Loucy (cell line): ENCODE results near the gene MEFV.
"Not testable (repeated sequence)": the region's sequence is repeated elsewhere in the genome, so short reads cannot be mapped to it uniquely, and the experiment has no call there.

Experiments used
- H2AFZ ChIP-seq: fragments of 200-600 bp; sonication (generic); 2 replicates; pipeline ENCODE4 v1.6.0; 2016; ENCODE audit warnings: antibody characterized with exemption, mild to moderate bottlenecking, low read length, moderate library complexity
- H3F3A ChIP-seq: fragments of 200-600 bp; 2 replicates; pipeline ENCODE4 v1.6.0; 2016; ENCODE audit warnings: antibody characterized with exemption, low read depth, mild to moderate bottlenecking
- H3K27me3 ChIP-seq: fragments of 200-600 bp; sonication (generic); 2 replicates; pipeline ENCODE4 v1.6.1; 2014; ENCODE audit warnings: low read length, mild to moderate bottlenecking; ENCODE audit not compliant: insufficient read depth, poor library complexity, severe bottlenecking
- H3K36me3 ChIP-seq: fragments of 200-600 bp; sonication (generic); 2 replicates; pipeline ENCODE4 v1.6.1; 2016; ENCODE audit warnings: low read length; ENCODE audit not compliant: insufficient read depth
- H3K4me1 ChIP-seq: fragments of 200-600 bp; sonication (generic); 2 replicates; pipeline ENCODE4 v1.5.1; 2014; ENCODE audit warnings: low read length, mild to moderate bottlenecking; ENCODE audit not compliant: insufficient read depth, poor library complexity, severe bottlenecking
- H3K4me2 ChIP-seq: fragments of 200-600 bp; sonication (generic); 2 replicates; pipeline ENCODE4 v1.6.0; 2014; ENCODE audit warnings: antibody characterized with exemption, low read length, low read depth, mild to moderate bottlenecking; ENCODE audit not compliant: poor library complexity, severe bottlenecking
- H3K4me3 ChIP-seq: fragments of 200-600 bp; sonication (generic); 2 replicates; pipeline ENCODE4 v1.5.1; 2014; ENCODE audit warnings: low read length, mild to moderate bottlenecking, mixed read lengths; ENCODE audit not compliant: poor library complexity, severe bottlenecking
- H3K79me2 ChIP-seq: fragments of 200-600 bp; sonication (generic); 2 replicates; pipeline ENCODE4 v1.6.1; 2014; ENCODE audit warnings: low read length; ENCODE audit not compliant: insufficient read depth
- H3K9ac ChIP-seq: fragments of 200-600 bp; sonication (generic); 2 replicates; pipeline ENCODE4 v1.6.0; 2014; ENCODE audit warnings: mild to moderate bottlenecking, low read depth, low read length, moderate library complexity; ENCODE audit not compliant: poor library complexity, severe bottlenecking
- H3K9me2 ChIP-seq: fragments of 200-600 bp; sonication (generic); replicated peaks from 2 replicates; pipeline ENCODE4 v1.6.1; 2016; ENCODE audit warnings: low read depth, low read length, mixed read lengths
- H3K9me3 ChIP-seq: fragments of 200-600 bp; sonication (generic); 2 replicates; pipeline ENCODE4 v1.6.1; 2014; ENCODE audit warnings: mild to moderate bottlenecking, antibody characterized with exemption, low read length, low read depth; ENCODE audit not compliant: insufficient read depth
- H4K20me1 ChIP-seq: fragments of 200-600 bp; sonication (generic); 2 replicates; pipeline ENCODE4 v1.6.0; 2014; ENCODE audit warnings: antibody characterized with exemption, low read length, mild to moderate bottlenecking; ENCODE audit not compliant: insufficient read depth, poor library complexity, severe bottlenecking
- CTCF ChIP-seq: fragments of 200-600 bp; sonication (generic); conservative IDR thresholded peaks from 2 replicates; pipeline ENCODE4 v1.5.1; 2014; ENCODE audit warnings: mild to moderate bottlenecking, antibody characterized with exemption, low read length
- EZH2phosphoT487 ChIP-seq: fragments of 200-600 bp; IDR thresholded peaks from 2 replicates; pipeline ENCODE4 v1.6.1; 2018; ENCODE audit warnings: antibody characterized with exemption, mild to moderate bottlenecking, moderate library complexity, borderline replicate concordance

Gene MEFV

GRCh38 chr16:3202903-3203539 is 53.4 kb downstream of the MEFV start:
- no peak overlapping the region for H3K4me2 ChIP-seq
- H4K20me1 ChIP-seq, result no peaks in the 10 kb centered on the region
- no peaks in the 10 kb centered on the region for H3K27me3 ChIP-seq
- H3K79me2 ChIP-seq, result no peaks in the 10 kb centered on the region
- H3K4me1 ChIP-seq, result no peaks in the 10 kb centered on the region
- TF ChIP-seq EZH2phosphoT487 (no peak), CTCF (no peak)
- no peak overlapping the region for H2AFZ ChIP-seq
- no peaks in the 10 kb centered on the region for H3K9me3 ChIP-seq
- no peaks in the 10 kb centered on the region for H3K9me2 ChIP-seq
- H3F3A ChIP-seq, result no peaks in the 10 kb centered on the region
- H3K36me3 ChIP-seq, result no peaks in the 10 kb centered on the region
- H3K4me3 ChIP-seq, result no peak overlapping the region
- H3K9ac ChIP-seq, result no peak overlapping the region

- no peaks in the 10 kb centered on the region for H3K27me3 ChIP-seq
- no peaks in the 10 kb centered on the region for H4K20me1 ChIP-seq
- no peaks in the 10 kb centered on the region for H3K36me3 ChIP-seq
- H3K9me2 ChIP-seq, result no peaks in the 10 kb centered on the region
- no peaks in the 10 kb centered on the region for H3K9me3 ChIP-seq
- no peaks in the 10 kb centered on the region for H3K79me2 ChIP-seq
- TF ChIP-seq EZH2phosphoT487, result no peak
- no peak for TF ChIP-seq CTCF
- no peak overlapping the region for H2AFZ ChIP-seq
- H3F3A ChIP-seq, result no peaks in the 10 kb centered on the region
- H3K4me3 ChIP-seq, result no peak overlapping the region
- H3K9ac ChIP-seq, result no peak overlapping the region
- no peak overlapping the region for H3K4me2 ChIP-seq
- H3K4me1 ChIP-seq, result no peaks in the 10 kb centered on the region
Measured at GRCh38 chr16:3198334-3199072, 57.9 kb downstream of the MEFV start.

GRCh38 chr16:3197694-3198333 is 58.6 kb downstream of the MEFV start:
- not testable (repeated sequence) for H3K4me3 ChIP-seq, H3K4me1 ChIP-seq, H3K79me2 ChIP-seq, H3K36me3 ChIP-seq, H4K20me1 ChIP-seq, H3K4me2 ChIP-seq, H3K9me2 ChIP-seq, H3F3A ChIP-seq, H3K9ac ChIP-seq, H3K27me3 ChIP-seq, H2AFZ ChIP-seq, H3K9me3 ChIP-seq
